Spleen (tissue), 7 donors: ENCODE measurements around the gene FAM110A.

Source experiments
- POLR2A ChIP-seq, 3 donors: fragments of 450-650 bp; IDR thresholded peaks; one replicate each; pipeline ENCODE4 v1.5.1; 2017; ENCODE audit warnings: antibody characterized with exemption in 3 of 3, mild to moderate bottlenecking in 1 of 3
- TF ChIP-seq, protein P1 (sequence below), 11 experiments: fragments of 200-600 bp in 7 of 11; fragments of 450-650 bp in 4 of 11; sonication (generic) in 4 of 11; IDR thresholded peaks in 8 of 11; conservative IDR thresholded peaks in 3 of 11; 1 replicate in 7 of 11; 2 replicates in 4 of 11; pipeline versions ENCODE4 v1.4.0 to v1.8.0; 2016 to 2021; ENCODE audit warnings: antibody characterized with exemption in 11 of 11, inconsistent platforms in 4 of 11, mild to moderate bottlenecking in 1 of 11
- donor health status: DM: no; HTN: no; CAD: no; lungs with moderate emphysema.
- donor health status: DM: no; HTN: no; CAD: no.
- donor health status: DM: no; HTN: no; CAD: no.

DNA sequence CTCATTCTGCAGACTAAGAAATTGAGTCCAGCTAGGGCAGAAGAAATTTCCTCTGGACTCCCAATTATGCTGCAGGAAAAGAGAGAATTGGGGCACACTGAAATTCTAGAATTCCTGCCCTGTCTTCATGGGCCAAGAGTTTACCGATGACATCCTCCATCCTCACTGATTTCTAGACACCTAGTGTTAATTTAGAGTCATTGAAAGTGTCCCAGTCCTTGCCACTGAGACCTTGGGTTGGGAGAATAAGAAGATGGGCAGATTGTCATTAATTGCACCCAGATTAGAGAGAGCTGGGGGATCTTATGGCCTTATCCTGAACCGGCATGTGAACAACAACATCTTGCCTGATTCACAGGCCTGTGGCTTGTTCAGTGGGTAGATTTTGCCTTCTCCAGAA lies 53.6 kb downstream of the FAM110A start:
- TF ChIP-seq, protein P1, sequence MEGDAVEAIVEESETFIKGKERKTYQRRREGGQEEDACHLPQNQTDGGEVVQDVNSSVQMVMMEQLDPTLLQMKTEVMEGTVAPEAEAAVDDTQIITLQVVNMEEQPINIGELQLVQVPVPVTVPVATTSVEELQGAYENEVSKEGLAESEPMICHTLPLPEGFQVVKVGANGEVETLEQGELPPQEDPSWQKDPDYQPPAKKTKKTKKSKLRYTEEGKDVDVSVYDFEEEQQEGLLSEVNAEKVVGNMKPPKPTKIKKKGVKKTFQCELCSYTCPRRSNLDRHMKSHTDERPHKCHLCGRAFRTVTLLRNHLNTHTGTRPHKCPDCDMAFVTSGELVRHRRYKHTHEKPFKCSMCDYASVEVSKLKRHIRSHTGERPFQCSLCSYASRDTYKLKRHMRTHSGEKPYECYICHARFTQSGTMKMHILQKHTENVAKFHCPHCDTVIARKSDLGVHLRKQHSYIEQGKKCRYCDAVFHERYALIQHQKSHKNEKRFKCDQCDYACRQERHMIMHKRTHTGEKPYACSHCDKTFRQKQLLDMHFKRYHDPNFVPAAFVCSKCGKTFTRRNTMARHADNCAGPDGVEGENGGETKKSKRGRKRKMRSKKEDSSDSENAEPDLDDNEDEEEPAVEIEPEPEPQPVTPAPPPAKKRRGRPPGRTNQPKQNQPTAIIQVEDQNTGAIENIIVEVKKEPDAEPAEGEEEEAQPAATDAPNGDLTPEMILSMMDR (IDR thresholded peaks at IDR 0.05 in 8 of 11, conservative IDR thresholded peaks at IDR 0.05 in 3 of 11) = no peak
- no peak for TF ChIP-seq POLR2A (IDR thresholded peaks at IDR 0.05)
